WI38 (cell line): ENCODE results near the gene L3HYPDH.
A peak's percentile ranks its signal among the peaks of the same experiment; 100 is the strongest.

Source experiments
- H3K4me3 ChIP-seq: 2 replicates; pipeline ENCODE4 v1.5.1; 2011; ENCODE audit warnings: low read depth, mild to moderate bottlenecking, control low read depth, low read length
- CTCF ChIP-seq: IDR thresholded peaks from 2 replicates; pipeline ENCODE4 v1.5.1; 2012; ENCODE audit warnings: low read depth, mild to moderate bottlenecking, control low read depth, low read length

The L3HYPDH gene

GRCh38 chr14:59510001-59510400 is 25.8 kb upstream of the L3HYPDH start:
- no peak overlapping the region for H3K4me3 ChIP-seq
- TF ChIP-seq CTCF: no peak

- no peak for TF ChIP-seq CTCF
- no peak overlapping the region for H3K4me3 ChIP-seq
Observed at GRCh38 chr14:59509101-59509500, 24.9 kb upstream of the L3HYPDH start.

GRCh38 chr14:59507752-59508103 is 23.5 kb upstream of the L3HYPDH start:
- no peak for TF ChIP-seq CTCF
- H3K4me3 ChIP-seq: no peak overlapping the region

- peak; percentile 99 for TF ChIP-seq CTCF
- no peak overlapping the region for H3K4me3 ChIP-seq
Observed at GRCh38 chr14:59507063-59507751, 23.0 kb upstream of the L3HYPDH start.

GRCh38 chr14:59503256-59503655 is 19.0 kb upstream of the L3HYPDH start:
- no peak overlapping the region for H3K4me3 ChIP-seq
- no peak for TF ChIP-seq CTCF

- no peak overlapping the region for H3K4me3 ChIP-seq
- TF ChIP-seq CTCF: no peak
Observed at GRCh38 chr14:59500732-59501131, 16.5 kb upstream of the L3HYPDH start.

- no peak for TF ChIP-seq CTCF
- no peak overlapping the region for H3K4me3 ChIP-seq
Observed at GRCh38 chr14:59492384-59492783, 8.2 kb upstream of the L3HYPDH start.
